Medulla oblongata (tissue), 1 donor: Measurements from ENCODE around the gene C6orf89.
A peak's percentile ranks its signal among the peaks of the same experiment; 100 is the strongest.
"Not testable (repeated sequence)": the region's sequence is repeated elsewhere in the genome, so short reads cannot be mapped to it uniquely, and the experiment has no call there.

Experiments
- DNase-seq: peaks from one replicate; pipeline ENCODE4 v3.0.0-alpha.2; 2015; ENCODE audit errors: extremely low spot score

Gene C6orf89

GRCh38 chr6:36947570-36948351, 62.0 kb downstream of the C6orf89 start:
- peak; percentile 96 for DNase-seq

- not testable (repeated sequence) for DNase-seq
Observed at GRCh38 chr6:36949076-36949475, 63.3 kb downstream of the C6orf89 start.

GRCh38 chr6:36949636-36950035, 63.9 kb downstream of the C6orf89 start:
- no peak for DNase-seq

GRCh38 chr6:36953931-36954261, 68.1 kb downstream of the C6orf89 start:
- no peak for DNase-seq

- DNase-seq, result peak; percentile 56
Observed at GRCh38 chr6:36954262-36954931, 68.6 kb downstream of the C6orf89 start, which contains the start of gene PI16. PI16 (plus strand) TSS chr6:36954738; CDS start chr6:36954761, 23 bp downstream.

- no peak for DNase-seq
Observed at GRCh38 chr6:36955136-36955535, 69.4 kb downstream of the C6orf89 start.

GRCh38 chr6:36955671-36956445, 70.1 kb downstream of the C6orf89 start:
- DNase-seq, result no peak

GRCh38 chr6:36956446-36956820, 70.7 kb downstream of the C6orf89 start:
- no peak for DNase-seq

- no peak for DNase-seq
Observed at GRCh38 chr6:36957773-36958271, 72.1 kb downstream of the C6orf89 start.

GRCh38 chr6:36958775-36959554, 73.2 kb downstream of the C6orf89 start:
- no peak for DNase-seq

GRCh38 chr6:36959555-36960250, 74.0 kb downstream of the C6orf89 start:
- DNase-seq, result no peak

GRCh38 chr6:36961441-36962435, 76.0 kb downstream of the C6orf89 start:
- no peak for DNase-seq

GRCh38 chr6:36962874-36963273, 77.1 kb downstream of the C6orf89 start:
- peak; percentile 86 for DNase-seq

- no peak for DNase-seq
Observed at GRCh38 chr6:36963451-36964290, 77.9 kb downstream of the C6orf89 start.

- DNase-seq, result no peak
Observed at GRCh38 chr6:36964349-36964748, 78.6 kb downstream of the C6orf89 start.

- no peak for DNase-seq
Observed at GRCh38 chr6:36964908-36965307, 79.2 kb downstream of the C6orf89 start.

- DNase-seq, result no peak
Observed at GRCh38 chr6:36967301-36967700, 81.5 kb downstream of the C6orf89 start.

GRCh38 chr6:36967757-36968156, 82.0 kb downstream of the C6orf89 start:
- no peak for DNase-seq
